WTC11 (cell line): ENCODE data around the gene DIDO1. TPM values are rescaled to one million over a fixed set of nuclear protein-coding genes. Genes with fewer than 3 reads are reported as not detected.
A peak's percentile ranks its signal among the peaks of the same experiment; 100 is the strongest.

ENCODE experiments used
- ATAC-seq: fragments of 200-7000 bp; cut with Tn5 transposase; 2 replicates; pipeline ENCODE4 v1.10.0; 2021; ENCODE audit warnings: mild to moderate bottlenecking, moderate library complexity
- CTCF ChIA-PET: fragments of 300-600 bp; sonication (Branson Sonifier 250); formaldehyde crosslinking; loops from one replicate; lab custom pipeline; 2021; ENCODE audit warnings: antibody characterized with exemption; lab: Charles Lee
- POLR2A ChIA-PET: fragments of 350-600 bp; sonication (Branson Sonifier 250); formaldehyde crosslinking; loops from one replicate; lab custom pipeline; 2021; ENCODE audit warnings: antibody characterized with exemption; lab: Charles Lee
- DNase-seq: peaks from one replicate; pipeline ENCODE4 v3.0.0; 2021; ENCODE audit warnings: low spot score
- H3K27ac Mint-ChIP-seq: 2 replicates; pipeline ENCODE4 v1.8.0; 2021; ENCODE audit warnings: mixed read lengths
- H3K27me3 Mint-ChIP-seq: 2 replicates; pipeline ENCODE4 v1.8.0; 2021; ENCODE audit warnings: low read depth, mild to moderate bottlenecking, moderate library complexity, mixed read lengths
- H3K36me3 Mint-ChIP-seq: 2 replicates; pipeline ENCODE4 v1.8.0; 2021; ENCODE audit warnings: mixed read lengths
- H3K4me1 Mint-ChIP-seq: 2 replicates; pipeline ENCODE4 v1.8.0; 2022; ENCODE audit warnings: mixed read lengths
- H3K4me3 Mint-ChIP-seq: 2 replicates; pipeline ENCODE4 v1.8.0; 2021; ENCODE audit warnings: mild to moderate bottlenecking, moderate library complexity, mixed read lengths
- H3K9me3 Mint-ChIP-seq: 2 replicates; pipeline ENCODE4 v1.8.0; 2021; ENCODE audit warnings: mixed read lengths
- AFF4 ChIP-seq: sonication (generic); formaldehyde crosslinking; IDR thresholded peaks from 2 replicates; pipeline ENCODE4 v1.8.1; 2023; ENCODE audit warnings: mild to moderate bottlenecking, missing genetic modification reagents, borderline replicate concordance
- ATF3 ChIP-seq: sonication (generic); formaldehyde crosslinking; conservative IDR thresholded peaks from 2 replicates; pipeline ENCODE4 v1.8.1; 2022; ENCODE audit warnings: mild to moderate bottlenecking, missing genetic modification reagents
- CDX4 ChIP-seq: fragments of 250-450 bp; sonication (Bioruptor Pico); IDR thresholded peaks from 2 replicates; pipeline ENCODE4 v1.9.0; 2021; ENCODE audit warnings: moderate library complexity, mild to moderate bottlenecking, inconsistent platforms, borderline replicate concordance
- CTCF ChIP-seq: fragments of 200-600 bp; IDR thresholded peaks from 2 replicates; pipeline ENCODE4 v1.8.0; 2022; ENCODE audit warnings: antibody characterized with exemption
- E2F1 ChIP-seq: sonication (generic); formaldehyde crosslinking; IDR thresholded peaks from 2 replicates; pipeline ENCODE4 v1.8.0; 2022; ENCODE audit warnings: mild to moderate bottlenecking, missing genetic modification reagents
- E2F5 ChIP-seq: sonication (generic); formaldehyde crosslinking; IDR thresholded peaks from 2 replicates; pipeline ENCODE4 v1.8.1; 2022; ENCODE audit warnings: mild to moderate bottlenecking, moderate library complexity, missing genetic modification reagents
- EMX1 ChIP-seq: fragments of 250-450 bp; sonication (Bioruptor Pico); IDR thresholded peaks from 2 replicates; pipeline ENCODE4 v1.8.0; 2021; ENCODE audit warnings: mild to moderate bottlenecking
- FOXJ3 ChIP-seq: sonication (generic); formaldehyde crosslinking; IDR thresholded peaks from 2 replicates; pipeline ENCODE4 v1.9.0; 2021; ENCODE audit warnings: missing genetic modification reagents, mild to moderate bottlenecking, borderline replicate concordance
- FOXP4 ChIP-seq: sonication (generic); formaldehyde crosslinking; IDR thresholded peaks from 2 replicates; pipeline ENCODE4 v1.8.0; 2022; ENCODE audit warnings: mild to moderate bottlenecking, missing genetic modification reagents
- KAT7 ChIP-seq: sonication (generic); formaldehyde crosslinking; IDR thresholded peaks from 2 replicates; pipeline ENCODE4 v1.8.1; 2023; ENCODE audit warnings: missing genetic modification reagents, mild to moderate bottlenecking, borderline replicate concordance
- MAX ChIP-seq: sonication (generic); formaldehyde crosslinking; IDR thresholded peaks from 2 replicates; pipeline ENCODE4 v1.8.0; 2022; ENCODE audit warnings: mild to moderate bottlenecking, missing genetic modification reagents
- NR2C2 ChIP-seq: sonication (generic); formaldehyde crosslinking; IDR thresholded peaks from 2 replicates; pipeline ENCODE4 v1.8.0; 2022; ENCODE audit warnings: mild to moderate bottlenecking, missing genetic modification reagents
- RELA ChIP-seq: sonication (generic); formaldehyde crosslinking; IDR thresholded peaks from 2 replicates; pipeline ENCODE4 v1.8.1; 2022; ENCODE audit warnings: missing genetic modification reagents, mild to moderate bottlenecking, borderline replicate concordance
- SOX15 ChIP-seq: fragments of 250-450 bp; sonication (Bioruptor Pico); IDR thresholded peaks from 2 replicates; pipeline ENCODE4 v1.9.0; 2021; ENCODE audit warnings: mild to moderate bottlenecking
- STAT6 ChIP-seq: sonication (generic); formaldehyde crosslinking; conservative IDR thresholded peaks from 2 replicates; pipeline ENCODE4 v1.8.1; 2023; ENCODE audit warnings: mild to moderate bottlenecking, low read depth, missing genetic modification reagents, moderate library complexity
- ZNF138 ChIP-seq: sonication (generic); formaldehyde crosslinking; conservative IDR thresholded peaks from 2 replicates; pipeline ENCODE4 v1.8.1; 2022; ENCODE audit warnings: mild to moderate bottlenecking, moderate library complexity, missing genetic modification reagents
- ZNF317 ChIP-seq: sonication (generic); formaldehyde crosslinking; IDR thresholded peaks from 2 replicates; pipeline ENCODE4 v1.8.1; 2023; ENCODE audit warnings: low read depth, mild to moderate bottlenecking, moderate library complexity, missing genetic modification reagents, borderline replicate concordance
- total RNA-seq: library from RNA; stranded (reverse); gene quantifications from 3 replicates; pipeline ENCODE4 v1.2.3, GENCODE V29; 2021

DIDO1 gene
- total RNA-seq, 1 experiment from 2014 or later, result 87.3 TPM

- TF ChIP-seq EMX1 (CRISPR knock-in tag), result no peak
- TF ChIP-seq AFF4 (CRISPR knock-in tag), result no peak
- TF ChIP-seq ZNF317 (CRISPR knock-in tag), result no peak
- TF ChIP-seq SOX15, result no peak
- no peak for TF ChIP-seq FOXJ3 (CRISPR knock-in tag)
- no peak for TF ChIP-seq NR2C2 (CRISPR knock-in tag)
- no peak for TF ChIP-seq MAX
- no peak for TF ChIP-seq E2F1 (CRISPR knock-in tag)
- TF ChIP-seq RELA (CRISPR knock-in tag), result no peak
- TF ChIP-seq ZNF138 (CRISPR knock-in tag), result no peak
- no peak for TF ChIP-seq CDX4 (CRISPR knock-in tag)
- no peak for TF ChIP-seq ATF3 (CRISPR knock-in tag)
- TF ChIP-seq STAT6 (CRISPR knock-in tag), result no peak
- TF ChIP-seq KAT7, result no peak
- no peak for TF ChIP-seq E2F5 (CRISPR knock-in tag)
- TF ChIP-seq CTCF, result no peak
- TF ChIP-seq FOXP4 (CRISPR knock-in tag), result no peak
- Mint-ChIP-seq H3K27ac (peak overlapping the region; percentile 99), H3K9me3 (no peaks in the 10 kb centered on the region), H3K4me1 (peaks cover 39% of the 10 kb centered on the region), H3K4me3 (no peak overlapping the region), H3K27me3 (no peaks in the 10 kb centered on the region), H3K36me3 (peaks cover 7% of the 10 kb centered on the region)
- ATAC-seq (no peak), DNase-seq (no peak)
- ChIA-PET CTCF (no interaction called here), POLR2A (no interaction called here)
Measured at GRCh38 chr20:62880935-62881661, 45.2 kb downstream of the DIDO1 start.
